ENCODE results near the gene SGMS2.

The SGMS2 gene

DNA sequence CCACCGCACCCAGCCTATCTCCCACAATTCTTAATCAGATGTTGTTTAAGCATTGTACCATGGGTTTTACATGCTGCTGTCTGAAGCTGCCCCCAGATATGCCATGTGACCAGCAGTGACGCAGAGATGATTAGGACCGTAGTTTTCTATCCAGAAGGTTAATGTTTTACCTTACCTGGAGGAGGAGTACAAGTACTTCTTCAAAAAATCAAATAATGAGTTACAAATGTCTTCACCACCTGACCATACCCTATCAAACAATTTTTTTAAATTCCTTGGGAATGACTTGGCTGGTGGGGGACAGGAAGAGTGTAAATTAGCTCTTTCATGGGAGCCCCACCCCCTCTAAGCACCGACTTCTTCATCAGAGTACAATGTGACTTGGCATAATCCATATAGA lies 16.2 kb upstream of the SGMS2 start:
- H3K9me3 ChIP-seq, result no peaks in the 10 kb centered on the region
- no peak for DNase-seq
- no peaks in the 10 kb centered on the region for H3K36me3 ChIP-seq
- no peak for TF ChIP-seq CTCF (IDR thresholded peaks at IDR 0.05; ENCODE audit: low read depth, low read length)
- H3K4me3 ChIP-seq (ENCODE audit: low read depth, low read length), result no peak overlapping the region
- H3K4me1 ChIP-seq, result no peaks in the 10 kb centered on the region
- H3K27me3 ChIP-seq, result no peaks in the 10 kb centered on the region

DNA sequence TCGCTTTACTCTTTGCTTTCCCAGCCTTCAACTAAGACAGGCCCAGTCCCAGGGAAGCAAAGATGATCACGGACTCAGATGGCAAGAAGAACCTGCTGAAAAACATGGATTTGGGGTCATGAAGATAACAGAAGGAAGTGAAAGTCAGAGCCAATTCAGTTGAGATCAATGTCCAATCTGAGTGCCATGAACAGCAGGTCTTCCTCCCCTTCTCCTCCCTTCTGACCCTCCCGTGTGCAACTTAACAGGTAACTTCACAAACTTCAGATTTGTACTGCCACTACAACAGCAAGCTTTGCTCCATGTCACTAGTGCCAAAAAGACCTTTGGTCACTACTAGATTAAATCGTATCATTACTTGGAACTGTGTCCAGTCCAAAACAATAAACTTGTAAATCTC lies 15.5 kb upstream of the SGMS2 start:
- DNase-seq, result no peak
- Histone ChIP-seq H3K4me3 (ENCODE audit: low read depth, low read length) (no peak overlapping the region), H3K27me3 (no peaks in the 10 kb centered on the region), H3K4me1 (no peaks in the 10 kb centered on the region), H3K9me3 (no peaks in the 10 kb centered on the region), H3K36me3 (no peaks in the 10 kb centered on the region)
- no peak for TF ChIP-seq CTCF (IDR thresholded peaks at IDR 0.05; ENCODE audit: low read depth, low read length)

- Histone ChIP-seq H3K4me3 (ENCODE audit: low read depth, low read length) (no peak overlapping the region), H3K4me1 (no peaks in the 10 kb centered on the region), H3K9me3 (no peaks in the 10 kb centered on the region), H3K27me3 (no peaks in the 10 kb centered on the region), H3K36me3 (no peaks in the 10 kb centered on the region)
- no peak for DNase-seq
- no peak for TF ChIP-seq CTCF (IDR thresholded peaks at IDR 0.05; ENCODE audit: low read depth, low read length)
Observed at GRCh38 chr4:107814758-107815157, 10.0 kb upstream of the SGMS2 start.

DNA sequence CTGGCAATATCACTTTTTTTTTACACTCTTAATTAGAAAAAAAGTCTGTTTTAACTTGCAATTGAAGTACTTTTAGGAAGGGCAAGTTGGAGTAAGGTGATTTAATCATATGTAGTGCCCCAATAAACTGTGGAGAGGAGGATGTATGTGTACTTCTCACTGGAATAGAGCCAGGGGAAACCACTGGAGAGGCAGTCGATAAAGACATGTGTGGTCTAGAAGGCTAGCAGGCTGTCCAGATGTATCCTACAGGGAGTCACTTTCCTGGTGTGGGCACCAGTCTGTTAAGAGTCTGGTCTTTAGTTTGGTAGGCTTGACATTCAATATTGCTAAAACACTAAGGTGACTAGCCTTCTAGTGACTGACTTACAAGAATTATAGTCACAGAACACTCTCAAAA lies 9.6 kb upstream of the SGMS2 start:
- H3K4me1 ChIP-seq, result no peaks in the 10 kb centered on the region
- H3K9me3 ChIP-seq, result no peaks in the 10 kb centered on the region
- DNase-seq, result no peak
- H3K36me3 ChIP-seq, result no peaks in the 10 kb centered on the region
- H3K4me3 ChIP-seq (ENCODE audit: low read depth, low read length), result no peak overlapping the region
- no peak for TF ChIP-seq CTCF (IDR thresholded peaks at IDR 0.05; ENCODE audit: low read depth, low read length)
- H3K27me3 ChIP-seq, result no peaks in the 10 kb centered on the region

- no peak for DNase-seq
- Histone ChIP-seq H3K4me1 (no peaks in the 10 kb centered on the region), H3K4me3 (ENCODE audit: low read depth, low read length) (no peak overlapping the region), H3K27me3 (peaks cover 6% of the 10 kb centered on the region), H3K9me3 (no peaks in the 10 kb centered on the region), H3K36me3 (no peaks in the 10 kb centered on the region)
- TF ChIP-seq CTCF (IDR thresholded peaks at IDR 0.05; ENCODE audit: low read depth, low read length), result no peak
Observed at GRCh38 chr4:107818301-107818910, 6.3 kb upstream of the SGMS2 start.

- Histone ChIP-seq H3K4me1 (no peaks in the 10 kb centered on the region), H3K4me3 (ENCODE audit: low read depth, low read length) (no peak overlapping the region), H3K36me3 (no peaks in the 10 kb centered on the region), H3K9me3 (no peaks in the 10 kb centered on the region), H3K27me3 (peaks cover 58% of the 10 kb centered on the region)
- TF ChIP-seq CTCF (IDR thresholded peaks at IDR 0.05; ENCODE audit: low read depth, low read length), result no peak
- DNase-seq, result no peak
Observed at GRCh38 chr4:107823870-107824349, 822 bp upstream of the SGMS2 start.
